PFSK-1 (cell line): ENCODE measurements around the gene ADAMTS15.

Source experiments
- FOXP2 ChIP-seq: optimal IDR thresholded peaks from 2 replicates; pipeline ENCODE3; 2011; ENCODE audit warnings: borderline replicate concordance, control low read depth, inconsistent platforms; ENCODE audit not compliant: insufficient read depth; ENCODE audit errors: extremely low read length, extremely low read depth
- POLR2AphosphoS5 ChIP-seq: IDR thresholded peaks from 2 replicates; pipeline ENCODE4 v1.6.1; 2012; ENCODE audit warnings: low read depth, mild to moderate bottlenecking, control low read depth, low read length, moderate library complexity
- SIN3A ChIP-seq: IDR thresholded peaks from 2 replicates; pipeline ENCODE4 v1.6.1; 2012; ENCODE audit warnings: mild to moderate bottlenecking, low read length, moderate library complexity, borderline replicate concordance; ENCODE audit not compliant: insufficient read depth
- TAF1 ChIP-seq: IDR thresholded peaks from 2 replicates; pipeline ENCODE4 v1.6.1; 2012; ENCODE audit warnings: low read length, control low read depth, borderline replicate concordance; ENCODE audit not compliant: insufficient read depth
- TF ChIP-seq, protein P1 (sequence below), 2 experiments: IDR thresholded peaks; 2 replicates each; pipeline versions ENCODE4 v1.6.1 to v1.8.0; 2011 to 2012; ENCODE audit warnings: low read depth in 2 of 2, low read length in 2 of 2, control low read depth in 1 of 2, inconsistent platforms in 1 of 2, mild to moderate bottlenecking in 1 of 2, moderate library complexity in 1 of 2; ENCODE audit not compliant: insufficient read depth in 1 of 2

DNA sequence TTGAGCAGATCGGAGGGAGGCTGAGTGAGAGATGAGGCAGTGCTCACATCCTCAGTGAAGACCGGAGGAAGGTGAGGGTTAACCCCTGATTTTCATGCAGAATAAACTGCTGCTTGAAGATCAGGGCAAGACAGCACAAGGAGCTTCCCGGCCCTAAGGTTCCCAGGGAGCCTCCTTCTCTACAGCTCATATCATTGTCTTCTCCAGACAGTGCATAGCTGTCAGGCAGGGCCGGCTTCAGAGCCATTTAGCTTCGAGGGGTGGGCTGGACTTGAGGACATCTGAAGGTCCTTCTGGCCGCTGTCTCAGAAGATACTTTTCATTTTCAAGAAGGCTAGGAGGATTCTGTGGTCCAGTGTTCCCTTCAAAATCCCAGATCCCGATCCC, 27.3 kb upstream of the ADAMTS15 start:
- TF ChIP-seq SIN3A (no peak), POLR2AphosphoS5 (no peak), TAF1 (no peak), FOXP2 (no peak)
- TF ChIP-seq, protein P1, sequence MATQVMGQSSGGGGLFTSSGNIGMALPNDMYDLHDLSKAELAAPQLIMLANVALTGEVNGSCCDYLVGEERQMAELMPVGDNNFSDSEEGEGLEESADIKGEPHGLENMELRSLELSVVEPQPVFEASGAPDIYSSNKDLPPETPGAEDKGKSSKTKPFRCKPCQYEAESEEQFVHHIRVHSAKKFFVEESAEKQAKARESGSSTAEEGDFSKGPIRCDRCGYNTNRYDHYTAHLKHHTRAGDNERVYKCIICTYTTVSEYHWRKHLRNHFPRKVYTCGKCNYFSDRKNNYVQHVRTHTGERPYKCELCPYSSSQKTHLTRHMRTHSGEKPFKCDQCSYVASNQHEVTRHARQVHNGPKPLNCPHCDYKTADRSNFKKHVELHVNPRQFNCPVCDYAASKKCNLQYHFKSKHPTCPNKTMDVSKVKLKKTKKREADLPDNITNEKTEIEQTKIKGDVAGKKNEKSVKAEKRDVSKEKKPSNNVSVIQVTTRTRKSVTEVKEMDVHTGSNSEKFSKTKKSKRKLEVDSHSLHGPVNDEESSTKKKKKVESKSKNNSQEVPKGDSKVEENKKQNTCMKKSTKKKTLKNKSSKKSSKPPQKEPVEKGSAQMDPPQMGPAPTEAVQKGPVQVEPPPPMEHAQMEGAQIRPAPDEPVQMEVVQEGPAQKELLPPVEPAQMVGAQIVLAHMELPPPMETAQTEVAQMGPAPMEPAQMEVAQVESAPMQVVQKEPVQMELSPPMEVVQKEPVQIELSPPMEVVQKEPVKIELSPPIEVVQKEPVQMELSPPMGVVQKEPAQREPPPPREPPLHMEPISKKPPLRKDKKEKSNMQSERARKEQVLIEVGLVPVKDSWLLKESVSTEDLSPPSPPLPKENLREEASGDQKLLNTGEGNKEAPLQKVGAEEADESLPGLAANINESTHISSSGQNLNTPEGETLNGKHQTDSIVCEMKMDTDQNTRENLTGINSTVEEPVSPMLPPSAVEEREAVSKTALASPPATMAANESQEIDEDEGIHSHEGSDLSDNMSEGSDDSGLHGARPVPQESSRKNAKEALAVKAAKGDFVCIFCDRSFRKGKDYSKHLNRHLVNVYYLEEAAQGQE (IDR thresholded peaks at IDR 0.05; ENCODE audit: insufficient read depth in 1 of 2, low read depth in 2 of 2, low read length in 2 of 2): no peak
